Fibroblast of the aortic adventitia (primary cell): ENCODE measurements around the gene ARVCF. TPM values are rescaled to one million over a fixed set of nuclear protein-coding genes. Genes with fewer than 3 reads are reported as not detected.

Experiments
- DNase-seq: peaks from one replicate; pipeline ENCODE4 v3.0.0-alpha.2; 2010; ENCODE audit warnings: low read depth
- H3K4me3 ChIP-seq: 2 replicates; pipeline ENCODE4 v1.5.1; 2011; ENCODE audit warnings: low read depth, mild to moderate bottlenecking, control low read depth, low read length, moderate library complexity
- CTCF ChIP-seq: IDR thresholded peaks from 2 replicates; pipeline ENCODE4 v1.5.1; 2011; ENCODE audit warnings: mild to moderate bottlenecking, low read length, control low read depth, inconsistent platforms; ENCODE audit not compliant: insufficient read depth
- total RNA-seq: library from RNA; depleted of rRNA; stranded (reverse); fragments of >200 nt; gene quantifications from 2 replicates; pipeline ENCODE4 v1.2.3, GENCODE V29; 2012; ENCODE audit warnings: low replicate concordance

The ARVCF gene
- total RNA-seq, 1 donor, result 12.9 TPM

DNA sequence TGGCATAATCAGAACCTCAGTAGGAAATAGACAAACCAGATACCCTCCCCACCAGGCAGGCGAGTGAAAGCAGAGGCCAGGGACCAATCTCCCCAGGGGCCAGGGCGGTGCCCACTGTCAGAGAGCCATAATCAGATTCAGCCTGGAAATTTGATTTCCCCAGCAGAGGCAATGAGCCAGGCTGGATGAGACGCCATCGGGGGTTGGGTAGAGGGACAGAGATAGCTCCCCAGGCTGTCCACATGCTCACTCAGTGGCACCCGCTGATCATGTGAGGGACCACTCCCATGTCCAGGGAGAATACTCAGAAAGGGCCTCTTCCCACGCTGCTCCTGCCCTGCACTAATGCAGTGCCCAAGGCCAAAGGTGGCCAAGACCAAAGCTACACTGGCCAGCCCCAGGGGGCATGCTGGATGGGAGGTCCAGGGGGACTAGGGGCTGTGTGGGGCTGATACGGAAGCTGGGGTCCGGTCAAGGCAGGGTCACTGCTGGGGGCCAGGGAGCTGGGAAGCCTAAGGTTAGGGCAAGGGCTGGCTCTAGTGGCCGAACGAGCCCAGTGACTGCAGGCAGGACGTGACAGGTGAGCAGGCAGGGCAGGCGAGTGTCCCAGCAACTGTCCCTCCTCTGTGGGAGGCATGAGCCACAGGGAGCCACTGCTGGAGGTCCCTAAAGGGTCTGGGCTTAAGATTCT lies 19.8 kb downstream of the ARVCF start:
- peak; percentile 12 for DNase-seq
- H3K4me3 ChIP-seq, result no peak overlapping the region
- no peak for TF ChIP-seq CTCF

GRCh38 chr22:19995611-19996339 lies 20.8 kb downstream of the ARVCF start:
- DNase-seq, result peak; percentile 73
- no peak overlapping the region for H3K4me3 ChIP-seq
- no peak for TF ChIP-seq CTCF

GRCh38 chr22:19994851-19995610 lies 21.6 kb downstream of the ARVCF start:
- DNase-seq, result no peak
- TF ChIP-seq CTCF, result no peak
- no peak overlapping the region for H3K4me3 ChIP-seq

GRCh38 chr22:19993926-19994325 lies 22.7 kb downstream of the ARVCF start:
- no peak for DNase-seq
- no peak for TF ChIP-seq CTCF
- no peak overlapping the region for H3K4me3 ChIP-seq

DNA sequence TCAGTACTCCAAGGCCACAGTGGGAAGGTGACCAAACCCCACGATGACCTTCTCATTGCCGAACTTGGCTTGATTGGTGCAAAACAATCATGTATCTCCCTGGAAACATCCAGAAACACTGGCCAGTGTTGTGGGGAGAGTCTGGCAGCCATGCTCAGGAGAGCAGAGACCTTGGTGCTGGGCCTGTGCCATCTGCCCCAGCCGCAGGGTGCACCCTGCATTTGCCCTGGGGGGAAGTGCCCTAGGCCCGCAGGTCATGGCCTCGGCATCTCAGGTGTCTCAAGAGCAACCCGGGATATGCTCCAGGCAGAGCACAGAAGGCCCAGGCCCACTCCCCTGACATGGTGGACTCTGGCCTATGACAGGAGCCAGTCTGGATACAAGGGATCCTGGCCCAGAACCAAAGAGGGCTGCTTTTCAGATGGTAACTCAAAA lies 23.7 kb downstream of the ARVCF start:
- TF ChIP-seq CTCF, result no peak

DNA sequence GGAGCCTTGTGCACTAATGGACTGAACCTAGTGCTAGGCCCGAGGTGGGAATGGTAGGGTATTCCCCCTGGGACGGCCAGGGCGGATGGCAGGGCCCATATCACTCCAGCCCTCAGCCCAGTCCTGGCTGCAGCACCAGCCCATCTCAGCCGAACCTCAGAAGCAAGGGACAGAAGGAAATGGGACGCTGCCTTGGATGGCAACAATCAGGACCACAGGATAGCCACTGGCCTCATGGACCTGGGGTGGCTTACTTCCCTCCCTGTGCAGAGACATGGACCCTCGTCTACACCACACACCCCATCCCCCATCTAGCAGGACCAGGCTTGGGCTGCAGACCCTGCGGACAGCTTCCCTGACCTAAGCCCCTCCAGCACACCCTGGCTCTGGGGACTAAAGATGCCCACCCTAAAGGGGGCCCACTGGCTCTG lies 24.1 kb downstream of the ARVCF start:
- no peak for DNase-seq
- H3K4me3 ChIP-seq, result no peak overlapping the region
- TF ChIP-seq CTCF, result no peak

More for the DNA sequence above, 23.7 kb downstream of the ARVCF start:
- DNase-seq, result no peak
- H3K4me3 ChIP-seq, result no peak overlapping the region
